Type B pancreatic cell (in vitro differentiated cells): Measurements from ENCODE around the gene ZNF267. TPM values are rescaled to one million over a fixed set of nuclear protein-coding genes. Genes with fewer than 3 reads are reported as not detected.
"Not testable (repeated sequence)": the region's sequence is repeated elsewhere in the genome, so short reads cannot be mapped to it uniquely, and the experiment has no call there.

Experiments
- DNase-seq: peaks from one replicate; pipeline ENCODE4 v3.0.0; 2021; ENCODE audit warnings: mixed read lengths; ENCODE audit not compliant: unreplicated experiment; ENCODE audit errors: extremely low spot score
- H3K27ac Mint-ChIP-seq: 2 replicates; pipeline ENCODE4 v1.8.0; 2021; ENCODE audit warnings: mild to moderate bottlenecking, mixed read lengths
- H3K27me3 Mint-ChIP-seq: 2 replicates; pipeline ENCODE4 v1.8.0; 2021; ENCODE audit warnings: mixed read lengths
- H3K36me3 Mint-ChIP-seq: 2 replicates; pipeline ENCODE4 v1.8.0; 2021; ENCODE audit warnings: mixed read lengths
- H3K4me1 Mint-ChIP-seq: one replicate; pipeline ENCODE4 v1.8.0; 2021; ENCODE audit warnings: mixed read lengths; ENCODE audit not compliant: unreplicated experiment
- H3K4me3 Mint-ChIP-seq: 2 replicates; pipeline ENCODE4 v1.8.0; 2021; ENCODE audit warnings: mild to moderate bottlenecking, mixed read lengths
- H3K9me3 Mint-ChIP-seq: 2 replicates; pipeline ENCODE4 v1.8.0; 2021; ENCODE audit warnings: mixed read lengths
- total RNA-seq: library from RNA; stranded (reverse); gene quantifications from 2 replicates; pipeline ENCODE4 v1.2.1, GENCODE V29; 2021; ENCODE audit warnings: low replicate concordance
- TF ChIP-seq, protein P1 (sequence below): fragments of 200-600 bp; sonication (generic); conservative IDR thresholded peaks from 2 replicates; pipeline ENCODE4 v1.5.0; 2021; ENCODE audit warnings: antibody characterized with exemption, mild to moderate bottlenecking

ZNF267 gene
- total RNA-seq, 1 donor from 2014 or later, result 16.3 TPM

DNA sequence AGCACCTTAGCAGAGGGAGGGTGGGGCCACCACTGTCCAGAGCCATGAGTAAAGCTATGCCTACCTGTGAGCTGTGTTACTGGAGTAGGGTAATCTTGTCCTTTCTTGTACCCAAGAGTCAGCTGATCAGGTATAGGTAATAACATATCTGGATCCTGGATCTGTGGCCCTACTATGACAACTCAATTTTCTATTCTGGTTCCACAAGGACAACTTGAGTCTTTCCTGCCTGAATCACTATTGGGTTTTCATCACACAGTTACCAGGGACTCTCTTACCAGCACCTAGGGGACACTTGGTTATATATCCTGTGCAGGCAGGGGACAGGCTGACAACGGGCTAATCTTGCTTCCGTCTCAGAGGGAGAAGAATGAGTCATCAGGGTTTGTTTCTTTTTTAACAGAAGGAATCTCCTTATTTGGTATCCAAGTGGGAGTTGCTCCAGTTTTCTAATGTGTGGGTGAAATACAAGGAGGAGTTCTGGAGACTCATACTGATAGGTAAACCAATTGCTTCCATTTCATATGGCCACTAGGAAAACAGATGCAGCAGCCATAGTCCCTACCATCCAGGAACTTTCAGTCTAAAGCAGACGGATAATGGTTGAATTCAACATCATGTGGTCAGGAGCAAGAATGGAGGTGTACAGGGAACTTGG is 6.8 kb downstream of the ZNF267 start:
- H3K4me3 Mint-ChIP-seq, result no peak overlapping the region
- H3K36me3 Mint-ChIP-seq, result peaks cover 41% of the 10 kb centered on the region
- no peak for DNase-seq
- no peaks in the 10 kb centered on the region for H3K27me3 Mint-ChIP-seq
- TF ChIP-seq, protein P1, sequence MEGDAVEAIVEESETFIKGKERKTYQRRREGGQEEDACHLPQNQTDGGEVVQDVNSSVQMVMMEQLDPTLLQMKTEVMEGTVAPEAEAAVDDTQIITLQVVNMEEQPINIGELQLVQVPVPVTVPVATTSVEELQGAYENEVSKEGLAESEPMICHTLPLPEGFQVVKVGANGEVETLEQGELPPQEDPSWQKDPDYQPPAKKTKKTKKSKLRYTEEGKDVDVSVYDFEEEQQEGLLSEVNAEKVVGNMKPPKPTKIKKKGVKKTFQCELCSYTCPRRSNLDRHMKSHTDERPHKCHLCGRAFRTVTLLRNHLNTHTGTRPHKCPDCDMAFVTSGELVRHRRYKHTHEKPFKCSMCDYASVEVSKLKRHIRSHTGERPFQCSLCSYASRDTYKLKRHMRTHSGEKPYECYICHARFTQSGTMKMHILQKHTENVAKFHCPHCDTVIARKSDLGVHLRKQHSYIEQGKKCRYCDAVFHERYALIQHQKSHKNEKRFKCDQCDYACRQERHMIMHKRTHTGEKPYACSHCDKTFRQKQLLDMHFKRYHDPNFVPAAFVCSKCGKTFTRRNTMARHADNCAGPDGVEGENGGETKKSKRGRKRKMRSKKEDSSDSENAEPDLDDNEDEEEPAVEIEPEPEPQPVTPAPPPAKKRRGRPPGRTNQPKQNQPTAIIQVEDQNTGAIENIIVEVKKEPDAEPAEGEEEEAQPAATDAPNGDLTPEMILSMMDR, result no peak
- peak overlapping the region; percentile 68 for H3K27ac Mint-ChIP-seq
- H3K4me1 Mint-ChIP-seq, result peaks cover 23% of the 10 kb centered on the region
- H3K9me3 Mint-ChIP-seq, result no peaks in the 10 kb centered on the region

DNA sequence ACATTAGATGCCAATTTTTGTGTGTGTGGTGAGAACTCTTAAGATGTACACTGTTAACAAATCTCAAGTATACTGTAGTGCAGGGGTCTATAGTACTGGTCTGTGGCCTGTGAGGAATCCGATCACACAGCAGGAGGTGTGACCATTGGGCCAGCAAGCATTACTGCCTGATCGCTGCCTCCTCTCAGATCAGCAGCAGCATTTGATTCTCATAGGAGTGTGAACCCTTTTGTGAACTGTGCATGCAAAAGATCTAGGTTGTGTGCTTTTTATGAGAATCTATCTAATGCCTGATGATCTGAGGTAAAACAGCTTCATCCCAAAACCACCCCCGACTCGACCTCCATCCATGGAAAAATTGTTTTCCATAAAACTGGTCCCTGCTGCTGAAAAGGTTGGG is 12.6 kb downstream of the ZNF267 start:
- H3K9me3 Mint-ChIP-seq, result peaks cover 3% of the 10 kb centered on the region
- TF ChIP-seq, protein P1, result no peak
- no peak for DNase-seq
- H3K4me1 Mint-ChIP-seq, result no peaks in the 10 kb centered on the region
- no peak overlapping the region for H3K4me3 Mint-ChIP-seq
- H3K27ac Mint-ChIP-seq, result no peak overlapping the region
- no peaks in the 10 kb centered on the region for H3K27me3 Mint-ChIP-seq
- peaks cover 58% of the 10 kb centered on the region for H3K36me3 Mint-ChIP-seq

DNA sequence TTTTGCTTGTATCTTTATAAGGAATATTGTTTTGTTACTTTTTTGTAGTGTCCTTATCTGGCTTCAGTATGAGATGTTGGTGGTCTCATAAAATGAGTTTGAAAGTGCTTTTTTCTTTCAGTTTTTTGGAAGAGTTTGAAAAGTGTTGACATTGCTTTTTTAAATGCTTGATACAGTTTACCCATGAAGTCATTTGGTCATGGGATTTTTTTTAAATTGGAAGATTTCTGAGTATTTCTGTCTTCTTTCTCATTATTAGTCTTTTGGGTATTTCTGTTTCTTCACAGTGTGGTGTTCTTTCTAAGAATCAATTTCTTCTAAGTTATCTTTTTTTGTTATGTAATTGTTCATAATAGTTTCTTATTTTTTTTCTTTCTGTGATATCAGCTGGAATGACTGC is 15.1 kb downstream of the ZNF267 start:
- Mint-ChIP-seq H3K27me3 (no peaks in the 10 kb centered on the region), H3K36me3 (peaks cover 78% of the 10 kb centered on the region), H3K9me3 (peaks cover 3% of the 10 kb centered on the region), H3K4me1 (no peaks in the 10 kb centered on the region), H3K27ac (no peak overlapping the region), H3K4me3 (no peak overlapping the region)
- TF ChIP-seq, protein P1, result no peak
- DNase-seq, result no peak

DNA sequence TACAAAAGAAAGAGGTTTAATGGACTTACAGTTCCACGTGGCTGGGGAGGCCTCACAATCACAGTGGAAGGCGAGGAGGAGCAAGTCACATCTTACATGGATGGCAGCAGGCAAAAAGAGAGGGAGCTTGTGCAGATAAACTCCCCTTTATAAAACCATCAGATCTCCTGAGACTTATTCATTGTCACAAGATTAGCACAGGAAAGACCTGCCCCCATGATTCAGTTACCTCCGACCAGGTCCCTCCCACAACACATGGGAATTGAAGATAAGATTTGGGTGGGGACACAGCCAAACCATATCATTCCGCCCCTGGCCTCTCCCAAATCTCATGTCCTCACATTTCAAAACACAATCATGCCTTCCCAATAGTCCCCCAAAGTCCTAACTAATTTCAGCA is 18.5 kb downstream of the ZNF267 start:
- not testable (repeated sequence) for H3K27ac Mint-ChIP-seq, DNase-seq, H3K4me1 Mint-ChIP-seq, H3K27me3 Mint-ChIP-seq, H3K4me3 Mint-ChIP-seq
- H3K9me3 Mint-ChIP-seq, result peaks cover 18% of the 10 kb centered on the region
- H3K36me3 Mint-ChIP-seq, result peaks cover 90% of the 10 kb centered on the region

DNA sequence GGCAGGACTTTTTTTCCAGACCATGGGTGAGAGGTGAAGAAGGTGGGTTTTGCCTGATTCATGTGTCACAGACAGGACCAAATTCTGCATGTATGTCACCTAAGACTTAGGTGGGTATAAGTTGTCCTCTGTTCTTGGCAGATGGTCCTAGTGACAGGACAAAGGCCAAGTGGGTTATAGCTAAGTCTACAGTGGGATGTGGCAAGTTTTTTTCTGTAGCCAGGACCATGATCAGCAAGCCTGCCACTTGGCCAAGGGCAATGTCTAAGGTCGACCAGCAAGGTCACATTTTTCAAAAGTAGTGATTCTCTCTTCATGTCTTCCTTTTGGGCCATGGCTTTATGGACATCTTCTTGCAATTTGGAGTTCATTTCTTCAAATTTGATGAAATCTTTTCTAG is 20.2 kb downstream of the ZNF267 start:
- TF ChIP-seq, protein P1, result no peak
- Mint-ChIP-seq H3K27ac (no peak overlapping the region), H3K27me3 (no peaks in the 10 kb centered on the region), H3K9me3 (peaks cover 21% of the 10 kb centered on the region), H3K36me3 (peaks cover 92% of the 10 kb centered on the region), H3K4me3 (no peak overlapping the region), H3K4me1 (no peaks in the 10 kb centered on the region)
- DNase-seq, result no peak

DNA sequence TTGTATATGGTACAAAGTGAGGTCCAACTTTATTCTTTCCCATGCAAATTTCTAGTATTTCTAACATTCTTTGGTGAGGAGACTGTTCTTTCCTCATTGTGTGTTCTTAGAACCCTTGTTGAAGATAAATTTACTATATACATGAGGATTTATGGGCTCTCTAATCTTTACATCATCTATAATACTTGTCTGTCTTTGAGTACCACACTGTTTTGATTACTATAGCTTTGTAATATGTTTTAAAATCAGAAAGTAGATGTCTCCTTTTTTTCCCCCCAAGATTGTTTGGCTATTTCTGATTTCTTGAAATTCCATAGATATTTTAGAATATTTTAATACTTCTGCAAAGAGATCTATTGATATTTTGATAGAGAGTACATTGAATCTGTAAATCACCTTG is 23.7 kb downstream of the ZNF267 start:
- H3K36me3 Mint-ChIP-seq, result peaks cover 74% of the 10 kb centered on the region
- H3K4me3 Mint-ChIP-seq, result no peak overlapping the region
- H3K27me3 Mint-ChIP-seq, result no peaks in the 10 kb centered on the region
- TF ChIP-seq, protein P1, result no peak
- no peak for DNase-seq
- peaks cover 26% of the 10 kb centered on the region for H3K9me3 Mint-ChIP-seq
- H3K4me1 Mint-ChIP-seq, result no peaks in the 10 kb centered on the region
- H3K27ac Mint-ChIP-seq, result no peak overlapping the region
